ENCODE data around the gene RRAGD.

- TF ChIP-seq CTCF (tag by site-specific recombination; IDR thresholded peaks at IDR 0.05) (no peak), ZNF416 (tag by site-specific recombination; IDR thresholded peaks at IDR 0.05) (no peak), YY1 (tag by site-specific recombination; IDR thresholded peaks at IDR 0.05) (no peak), OSR2 (tag by site-specific recombination; IDR thresholded peaks at IDR 0.05) (no peak), ZNF223 (tag by site-specific recombination; IDR thresholded peaks at IDR 0.05) (no peak), ZNF175 (tag by site-specific recombination; IDR thresholded peaks at IDR 0.05) (no peak), ZNF837 (tag by site-specific recombination; IDR thresholded peaks at IDR 0.05) (no peak), YY2 (tag by site-specific recombination; IDR thresholded peaks at IDR 0.05) (no peak), ZBTB44 (tag by site-specific recombination; IDR thresholded peaks at IDR 0.05) (no peak), REPIN1 (tag by site-specific recombination; IDR thresholded peaks at IDR 0.05; ENCODE audit: low read depth) (no peak), PRDM2 (tag by site-specific recombination; IDR thresholded peaks at IDR 0.05; ENCODE audit: borderline replicate concordance) (no peak)
- TF ChIP-seq, protein P1, sequence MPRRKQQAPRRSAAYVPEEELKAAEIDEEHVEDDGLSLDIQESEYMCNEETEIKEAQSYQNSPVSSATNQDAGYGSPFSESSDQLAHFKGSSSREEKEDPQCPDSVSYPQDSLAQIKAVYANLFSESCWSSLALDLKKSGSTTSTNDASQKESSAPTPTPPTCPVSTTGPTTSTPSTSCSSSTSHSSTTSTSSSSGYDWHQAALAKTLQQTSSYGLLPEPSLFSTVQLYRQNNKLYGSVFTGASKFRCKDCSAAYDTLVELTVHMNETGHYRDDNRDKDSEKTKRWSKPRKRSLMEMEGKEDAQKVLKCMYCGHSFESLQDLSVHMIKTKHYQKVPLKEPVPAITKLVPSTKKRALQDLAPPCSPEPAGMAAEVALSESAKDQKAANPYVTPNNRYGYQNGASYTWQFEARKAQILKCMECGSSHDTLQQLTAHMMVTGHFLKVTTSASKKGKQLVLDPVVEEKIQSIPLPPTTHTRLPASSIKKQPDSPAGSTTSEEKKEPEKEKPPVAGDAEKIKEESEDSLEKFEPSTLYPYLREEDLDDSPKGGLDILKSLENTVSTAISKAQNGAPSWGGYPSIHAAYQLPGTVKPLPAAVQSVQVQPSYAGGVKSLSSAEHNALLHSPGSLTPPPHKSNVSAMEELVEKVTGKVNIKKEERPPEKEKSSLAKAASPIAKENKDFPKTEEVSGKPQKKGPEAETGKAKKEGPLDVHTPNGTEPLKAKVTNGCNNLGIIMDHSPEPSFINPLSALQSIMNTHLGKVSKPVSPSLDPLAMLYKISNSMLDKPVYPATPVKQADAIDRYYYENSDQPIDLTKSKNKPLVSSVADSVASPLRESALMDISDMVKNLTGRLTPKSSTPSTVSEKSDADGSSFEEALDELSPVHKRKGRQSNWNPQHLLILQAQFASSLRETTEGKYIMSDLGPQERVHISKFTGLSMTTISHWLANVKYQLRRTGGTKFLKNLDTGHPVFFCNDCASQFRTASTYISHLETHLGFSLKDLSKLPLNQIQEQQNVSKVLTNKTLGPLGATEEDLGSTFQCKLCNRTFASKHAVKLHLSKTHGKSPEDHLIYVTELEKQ (tag by site-specific recombination; IDR thresholded peaks at IDR 0.05; ENCODE audit: borderline replicate concordance): no peak
These were observed 87.8 kb downstream of the RRAGD start for GRCh38 chr6:89324304-89324703.
